Activated CD8-positive, alpha-beta memory T cell treated with anti-CD3 and anti-CD28 coated beads, Interleukin-2, amount 50 U/mL, for 1 hour (primary cell): ENCODE results near the gene XNDC1N.

Source experiments
- DNase-seq: peaks from one replicate; pipeline ENCODE4 v3.0.0-alpha.2; 2020; ENCODE audit errors: extremely low read depth

XNDC1N gene

DNA sequence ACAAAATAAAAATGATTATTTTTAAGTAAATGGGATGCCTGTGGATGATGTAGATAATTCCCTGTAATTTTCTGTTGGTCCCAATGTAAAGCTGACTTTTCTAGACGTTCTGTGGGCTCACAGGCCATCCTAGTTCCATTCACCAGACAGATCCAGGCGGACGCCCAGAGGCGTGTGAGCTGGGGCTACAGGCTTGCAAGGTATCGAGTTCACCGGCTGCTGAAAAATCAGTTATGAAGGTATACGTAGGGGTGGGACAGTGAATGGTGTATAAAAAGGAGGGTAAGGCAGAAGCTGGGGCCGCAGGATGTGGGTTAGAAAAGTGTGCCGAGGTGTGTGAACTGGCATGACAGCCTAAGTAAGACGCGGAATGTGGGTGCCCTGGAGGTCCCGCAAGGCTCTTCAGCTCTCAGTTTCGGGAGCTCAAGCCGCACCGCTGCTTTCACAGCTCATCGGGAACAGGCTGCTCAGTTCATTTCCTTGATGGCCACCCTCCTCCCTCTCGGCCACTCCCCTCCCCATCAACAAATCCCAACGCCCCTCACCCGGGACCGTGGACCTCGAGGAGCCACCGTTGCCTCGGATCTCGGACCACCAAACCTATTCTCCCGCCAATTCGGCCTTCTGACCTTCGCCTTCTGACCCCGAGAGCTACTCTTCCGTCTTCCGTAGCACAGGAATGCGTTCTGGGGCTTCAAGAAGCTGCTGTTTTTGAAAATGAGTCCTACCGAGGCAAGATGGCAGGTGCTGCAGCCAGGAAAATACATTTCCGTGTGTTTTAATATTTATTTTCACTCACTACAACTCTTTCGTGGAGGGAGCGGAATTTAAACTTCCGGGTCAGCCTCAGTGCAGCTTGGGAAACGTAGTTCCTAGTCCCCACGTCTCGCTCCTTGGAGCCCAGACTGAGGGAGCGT, at the start of gene XNDC1N:
Gene XNDC1N, minus strand, starts transcription at position 775 of the 917 bp plus-strand sequence. CDS start 5,241 bp downstream, outside the sequence.
- DNase-seq: peak; percentile 39

DNA sequence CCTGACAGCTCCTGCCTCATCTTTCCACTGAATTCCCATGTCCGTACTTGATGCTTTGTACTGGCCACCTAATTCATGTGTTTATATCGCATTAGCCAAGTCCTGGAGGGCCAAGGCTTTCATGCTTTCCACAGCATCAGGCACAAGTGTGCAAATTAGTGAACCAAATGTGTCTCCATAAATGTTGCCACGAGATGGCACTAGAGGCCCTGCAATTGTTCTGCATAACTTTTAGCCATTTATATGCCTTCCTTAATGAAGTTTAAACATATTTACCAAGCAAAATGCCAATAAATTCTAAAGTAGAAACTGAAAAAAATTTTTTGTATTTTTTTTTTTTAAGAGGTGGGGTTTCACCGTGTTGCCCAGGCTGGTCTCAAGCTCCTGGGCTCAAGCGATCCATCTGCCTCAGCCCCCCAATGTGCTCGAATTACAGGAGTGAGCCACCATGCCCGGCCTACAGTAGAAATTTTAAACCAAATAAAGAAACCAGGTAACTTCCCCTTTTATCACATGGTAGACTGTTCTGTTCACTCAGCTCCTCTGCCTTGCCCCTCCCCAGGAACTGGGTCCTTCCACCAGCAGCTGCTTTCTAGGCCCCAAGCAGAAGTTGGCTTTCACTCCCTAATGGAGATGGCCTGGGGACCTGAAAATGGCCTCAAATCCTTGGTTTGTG, 49.5 kb upstream of the XNDC1N start:
- DNase-seq: no peak

DNA sequence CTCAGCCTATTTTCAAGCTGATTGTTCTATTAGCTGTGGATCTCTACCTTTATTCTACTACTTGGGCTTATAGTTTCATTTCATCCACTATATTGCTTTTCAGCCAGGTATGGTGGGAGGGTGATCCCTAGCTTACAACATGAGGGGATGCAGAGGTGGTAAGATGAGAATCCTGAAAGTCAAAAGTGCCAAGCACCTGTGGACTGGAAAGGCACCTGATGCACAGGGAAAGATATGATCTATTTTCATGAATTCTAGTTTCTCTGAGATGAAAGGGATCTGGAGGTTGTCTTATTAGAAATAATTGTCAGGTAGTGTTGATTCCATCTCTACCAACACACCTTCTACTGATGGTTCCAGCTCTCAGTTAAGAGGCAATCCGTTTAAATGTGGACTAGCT, 48.7 kb upstream of the XNDC1N start:
- no peak for DNase-seq

GRCh38 chr11:71976551-71976950, 48.2 kb upstream of the XNDC1N start:
- DNase-seq: no peak

- no peak for DNase-seq
Observed at GRCh38 chr11:71971680-71972079, 43.3 kb upstream of the XNDC1N start.

DNA sequence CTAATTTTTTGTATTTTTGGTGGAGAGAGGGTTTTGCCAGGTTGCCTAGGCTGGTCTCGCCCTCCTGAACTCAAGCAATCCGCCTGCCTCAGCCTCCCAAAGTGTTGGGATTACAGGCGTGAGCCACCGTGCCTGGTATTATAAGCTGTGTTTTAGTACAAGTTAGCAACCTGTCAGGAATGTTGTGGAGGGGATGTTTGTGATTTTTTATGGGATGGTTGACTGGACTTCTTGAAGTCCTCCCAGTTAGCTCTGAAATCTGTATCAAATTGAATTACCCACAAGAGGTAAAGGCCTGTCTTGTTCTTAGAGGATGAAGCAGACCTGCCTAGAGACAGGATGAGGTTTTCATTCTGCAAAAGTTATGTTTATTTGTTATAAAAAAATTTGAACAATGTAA, 36.2 kb upstream of the XNDC1N start:
- no peak for DNase-seq

GRCh38 chr11:71963468-71963867, 35.1 kb upstream of the XNDC1N start:
- DNase-seq: no peak

- no peak for DNase-seq
Observed at GRCh38 chr11:71962428-71963038, 34.1 kb upstream of the XNDC1N start.

DNA sequence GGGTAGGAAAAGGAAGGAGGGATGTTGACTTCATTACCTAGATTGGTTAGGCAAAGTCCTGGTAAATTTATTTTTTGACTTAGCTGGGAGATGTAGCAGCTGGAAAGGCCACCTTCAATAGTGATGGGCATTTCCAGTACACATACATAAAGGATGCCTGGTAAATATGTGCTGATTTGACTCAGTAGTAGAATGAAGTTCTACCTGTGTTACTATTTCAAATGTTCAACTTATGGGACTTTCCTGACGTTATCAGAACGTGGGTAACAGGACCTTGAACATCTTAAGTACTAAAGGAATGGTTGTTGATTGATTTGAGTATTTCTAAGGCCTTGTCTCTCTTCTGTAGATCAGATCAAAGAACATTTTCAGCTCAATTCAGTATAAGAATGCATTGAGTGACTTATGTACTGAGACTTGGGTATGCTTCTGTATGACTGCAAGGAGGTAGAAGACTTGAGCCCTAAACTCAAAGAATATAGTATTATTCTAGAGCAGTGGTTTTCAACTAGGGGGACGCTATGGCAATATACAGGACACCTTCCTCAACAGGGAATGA, 27.6 kb upstream of the XNDC1N start:
- no peak for DNase-seq

GRCh38 chr11:71951741-71952310, 23.4 kb upstream of the XNDC1N start:
- DNase-seq: no peak

DNA sequence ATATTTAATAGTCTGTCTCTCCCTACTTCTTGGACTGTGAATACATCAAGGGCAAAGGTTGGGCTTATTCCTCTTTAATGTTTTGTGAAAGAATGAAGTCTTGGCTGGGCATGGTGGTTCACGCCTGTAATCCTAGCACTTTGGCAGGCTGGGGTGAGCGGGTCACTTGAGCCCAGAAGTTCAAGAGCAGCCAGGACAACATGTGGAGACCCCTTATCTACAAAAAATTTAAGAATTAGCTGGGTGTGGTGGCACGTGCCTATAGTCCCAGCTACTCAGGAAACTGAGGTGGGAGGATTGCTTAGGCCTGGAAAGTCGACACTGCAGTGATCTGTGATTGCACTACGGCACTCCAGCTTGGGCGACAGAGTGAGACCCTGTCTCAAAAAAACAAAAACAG, 20.6 kb upstream of the XNDC1N start:
- DNase-seq: no peak

GRCh38 chr11:71948314-71949027, 20.1 kb upstream of the XNDC1N start:
- DNase-seq: no peak

- DNase-seq: no peak
Observed at GRCh38 chr11:71947498-71947897, 19.1 kb upstream of the XNDC1N start.

DNA sequence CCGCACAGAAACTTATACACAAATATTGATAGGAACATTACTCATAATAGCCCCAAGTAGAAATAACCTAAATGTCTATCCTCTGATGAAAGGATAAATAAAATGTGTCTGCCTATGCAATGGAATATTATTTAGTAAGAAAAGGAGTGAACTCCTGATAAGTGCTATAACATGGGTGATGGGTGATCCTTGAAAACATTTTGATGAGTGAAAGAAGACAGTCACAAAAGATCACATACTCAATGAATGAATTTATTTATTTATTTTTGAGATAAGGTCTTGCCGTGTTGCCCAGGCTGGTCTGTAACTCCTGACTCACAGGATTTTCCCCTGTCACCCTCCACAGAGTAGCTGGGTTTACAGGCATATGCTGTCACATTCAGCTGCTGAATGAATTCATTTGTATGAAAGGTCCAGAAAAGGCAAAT, 17.8 kb upstream of the XNDC1N start:
- DNase-seq: no peak

DNA sequence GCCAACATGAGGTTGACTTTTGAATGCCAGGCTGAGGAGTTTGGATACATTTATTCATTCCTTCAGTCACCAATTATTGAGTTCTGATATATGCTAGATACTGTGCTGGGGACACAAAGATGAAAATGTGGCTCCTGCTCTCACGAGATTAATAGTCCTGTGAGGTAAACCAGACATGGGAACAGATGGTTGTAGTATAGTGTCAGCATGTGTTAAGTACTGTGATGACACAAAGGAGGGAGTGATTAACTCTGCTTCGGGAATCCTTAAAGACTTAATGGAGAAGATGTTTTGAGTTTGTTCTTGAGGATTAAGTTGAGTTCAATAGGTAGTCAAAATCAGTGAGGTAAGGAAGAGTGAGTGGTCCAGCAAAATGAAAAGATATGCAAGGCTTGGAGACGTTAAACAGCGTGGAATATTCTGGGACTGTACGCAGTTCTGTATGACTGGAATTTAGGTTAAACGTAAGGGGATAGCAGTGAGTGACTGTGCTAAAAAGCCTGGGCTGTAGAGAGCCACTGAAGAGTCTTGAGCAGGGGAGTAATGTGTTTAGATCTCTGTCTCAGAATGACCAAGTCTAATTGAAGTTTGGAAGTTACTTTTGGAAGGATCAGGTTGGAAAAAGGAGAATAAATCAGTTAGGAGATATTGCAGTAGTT, 12.3 kb upstream of the XNDC1N start:
- no peak for DNase-seq

GRCh38 chr11:71937826-71938225, 9.4 kb upstream of the XNDC1N start:
- no peak for DNase-seq

DNA sequence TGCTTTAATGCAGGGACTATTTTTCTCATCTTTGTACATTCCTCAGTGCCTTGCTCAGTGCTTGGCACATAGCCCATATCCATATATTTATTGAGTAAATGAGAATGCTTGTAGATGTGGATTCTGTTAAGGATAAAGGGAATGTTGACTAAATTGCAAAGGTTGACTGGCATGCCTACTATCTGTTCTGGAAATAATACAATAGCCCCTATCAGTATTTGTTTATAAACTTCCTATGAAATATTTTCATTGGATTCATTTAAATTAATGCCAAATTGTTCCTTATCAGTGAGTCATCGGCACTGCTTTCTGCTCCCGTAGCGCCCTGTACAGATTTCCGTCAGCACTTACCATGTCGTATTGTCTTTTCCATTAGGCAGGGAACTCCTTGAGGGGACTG, 8.4 kb upstream of the XNDC1N start:
- DNase-seq: no peak

GRCh38 chr11:71935338-71935925, 7.0 kb upstream of the XNDC1N start:
- DNase-seq: no peak

GRCh38 chr11:71934213-71934612, 5.8 kb upstream of the XNDC1N start:
- DNase-seq: no peak
